ENCODE data around the gene SORL1-AS1.

SORL1-AS1 gene

GRCh38 chr11:121460941-121461514 lies 8.3 kb upstream of the SORL1-AS1 start:
- no peak for TF ChIP-seq CTCF (IDR thresholded peaks at IDR 0.05)
- H3K4me1 ChIP-seq, result peaks cover 30% of the 10 kb centered on the region
- ATAC-seq, result peak; percentile 60
- no peaks in the 10 kb centered on the region for H3K27me3 ChIP-seq
- H3K9me3 ChIP-seq, result no peaks in the 10 kb centered on the region
- H3K4me3 ChIP-seq, result no peak overlapping the region
- intact Hi-C loops (cut with DNase I), result no loop called here
- no peaks in the 10 kb centered on the region for H3K36me3 ChIP-seq
- no peak for DNase-seq
- peak overlapping the region; percentile 30 for H3K27ac ChIP-seq

DNA sequence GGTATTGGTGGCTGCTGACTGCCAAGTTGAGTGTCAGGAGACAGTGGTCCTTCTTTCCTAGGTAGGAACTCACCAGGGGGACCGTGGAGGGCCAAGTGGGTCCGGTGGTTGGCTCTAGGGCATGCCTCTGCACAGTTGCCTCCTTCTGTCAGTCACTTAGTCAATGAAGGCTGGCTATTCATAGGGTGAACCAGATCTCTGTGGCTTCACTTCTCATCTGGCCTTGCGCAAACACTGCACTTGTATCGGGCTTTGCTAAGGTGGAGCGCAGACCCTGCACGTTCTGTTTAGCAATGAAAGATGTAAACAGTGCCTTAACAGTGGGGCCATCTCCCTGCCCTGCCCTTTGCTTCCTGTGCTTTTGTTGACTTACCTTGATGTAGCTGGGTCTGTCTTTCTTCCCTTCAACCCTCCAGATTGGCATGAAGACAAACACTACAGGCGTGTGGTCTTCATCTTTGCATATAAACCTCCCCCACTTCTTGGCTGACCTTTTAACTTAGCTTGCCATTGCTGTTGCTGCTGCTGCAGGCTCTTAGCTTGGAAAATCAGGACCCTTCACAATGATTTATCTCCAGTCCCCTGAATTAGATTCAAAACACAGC lies 6.7 kb upstream of the SORL1-AS1 start:
- no peak for DNase-seq
- no peaks in the 10 kb centered on the region for H3K36me3 ChIP-seq
- intact Hi-C loops (cut with DNase I), result no loop called here

GRCh38 chr11:121458551-121458950 lies 5.8 kb upstream of the SORL1-AS1 start:
- DNase-seq (no peak), ATAC-seq (no peak)
- Histone ChIP-seq H3K4me1 (peaks cover 11% of the 10 kb centered on the region), H3K9me3 (no peaks in the 10 kb centered on the region), H3K4me3 (no peak overlapping the region), H3K27me3 (no peaks in the 10 kb centered on the region), H3K27ac (no peak overlapping the region), H3K36me3 (no peaks in the 10 kb centered on the region)
- intact Hi-C loops (cut with DNase I), result no loop called here
- no peak for TF ChIP-seq CTCF (IDR thresholded peaks at IDR 0.05)

More for the DNA sequence above, 6.7 kb upstream of the SORL1-AS1 start:
- no peak for TF ChIP-seq CTCF (IDR thresholded peaks at IDR 0.05)
- no peaks in the 10 kb centered on the region for H3K9me3 ChIP-seq
- H3K27ac ChIP-seq, result no peak overlapping the region
- ATAC-seq, result no peak
- peaks cover 18% of the 10 kb centered on the region for H3K4me1 ChIP-seq
- H3K27me3 ChIP-seq, result no peaks in the 10 kb centered on the region
- no peak overlapping the region for H3K4me3 ChIP-seq

- H3K4me3 ChIP-seq, result no peak overlapping the region
- H3K27ac ChIP-seq, result no peak overlapping the region
These were observed 4.2 kb upstream of the SORL1-AS1 start for GRCh38 chr11:121456816-121457431.

GRCh38 chr11:121456151-121456550 lies 3.4 kb upstream of the SORL1-AS1 start:
- intact Hi-C loops (cut with DNase I), result no loop called here
- H3K27me3 ChIP-seq, result no peaks in the 10 kb centered on the region
- no peak overlapping the region for H3K4me3 ChIP-seq
- DNase-seq (no peak), ATAC-seq (no peak)
- H3K36me3 ChIP-seq, result no peaks in the 10 kb centered on the region
- H3K27ac ChIP-seq, result no peak overlapping the region
- no peak for TF ChIP-seq CTCF (IDR thresholded peaks at IDR 0.05)
- H3K9me3 ChIP-seq, result no peaks in the 10 kb centered on the region
- H3K4me1 ChIP-seq, result peaks cover 18% of the 10 kb centered on the region

More at GRCh38 chr11:121456816-121457431, 4.2 kb upstream of the SORL1-AS1 start:
- no peak for TF ChIP-seq CTCF (IDR thresholded peaks at IDR 0.05)
- no peak for DNase-seq
- H3K36me3 ChIP-seq, result no peaks in the 10 kb centered on the region
- H3K27me3 ChIP-seq, result no peaks in the 10 kb centered on the region
- no peaks in the 10 kb centered on the region for H3K9me3 ChIP-seq
- no peak for ATAC-seq
- H3K4me1 ChIP-seq, result peaks cover 11% of the 10 kb centered on the region
- intact Hi-C loops (cut with DNase I), result no loop called here
